CD14-positive monocyte (primary cell): Measurements from ENCODE around the gene PNPLA7. TPM values are rescaled to one million over a fixed set of nuclear protein-coding genes. Genes with fewer than 3 reads are reported as not detected.

ENCODE experiments used
- DNase-seq, 3 donors: peaks; one replicate each; pipeline ENCODE4 v3.0.0-alpha.2; 2011 to 2022
- H2AFZ ChIP-seq: 2 replicates; pipeline ENCODE4 v1.6.0; 2012; ENCODE audit warnings: mild to moderate bottlenecking, low read depth, low read length, inconsistent platforms; ENCODE audit not compliant: insufficient read depth, poor library complexity, severe bottlenecking
- H3K27ac ChIP-seq, 2 donors: 1 replicate in 1 of 2; 2 replicates in 1 of 2; pipeline ENCODE4 v1.5.1; 2012 to 2013; ENCODE audit warnings: low read length in 2 of 2, control low read depth in 1 of 2, inconsistent platforms in 1 of 2, low read depth in 1 of 2, mild to moderate bottlenecking in 1 of 2
- H3K27me3 ChIP-seq, 2 donors: one replicate each; pipeline versions ENCODE4 v1.6.0 to v1.6.1; 2011 to 2013; ENCODE audit warnings: low read length in 2 of 2; ENCODE audit not compliant: control insufficient read depth in 2 of 2, insufficient read depth in 2 of 2
- H3K36me3 ChIP-seq, 2 donors: replicated peaks in 1 of 2; 1 replicate in 1 of 2; 2 replicates in 1 of 2; pipeline versions ENCODE4 v1.5.1 to v1.6.1; 2012 to 2013; ENCODE audit warnings: low read length in 2 of 2, control low read depth in 1 of 2, inconsistent platforms in 1 of 2, mild to moderate bottlenecking in 1 of 2; ENCODE audit not compliant: insufficient read depth in 2 of 2, control insufficient read depth in 1 of 2
- H3K4me1 ChIP-seq, 2 donors: 1 replicate in 1 of 2; 2 replicates in 1 of 2; pipeline versions ENCODE4 v1.5.1 to v1.6.1; 2012 to 2013; ENCODE audit warnings: low read length in 2 of 2, control low read depth in 1 of 2, inconsistent platforms in 1 of 2, mild to moderate bottlenecking in 1 of 2, moderate library complexity in 1 of 2; ENCODE audit not compliant: insufficient read depth in 2 of 2, control insufficient read depth in 1 of 2
- H3K4me2 ChIP-seq: replicated peaks from 2 replicates; pipeline ENCODE3; 2012; ENCODE audit warnings: low read length, moderate library complexity, mild to moderate bottlenecking; ENCODE audit not compliant: poor library complexity, severe bottlenecking; ENCODE audit errors: extremely low read depth
- H3K4me3 ChIP-seq, 3 experiments: fragments of 200-600 bp in 1 of 3; sonication (generic) in 1 of 3; replicated peaks in 1 of 3; 1 replicate in 2 of 3; 2 replicates in 1 of 3; pipeline ENCODE4 v1.5.1; 2011 to 2013; ENCODE audit warnings: low read length in 3 of 3, mild to moderate bottlenecking in 3 of 3, control low read depth in 2 of 3, low read depth in 2 of 3, inconsistent platforms in 1 of 3, moderate library complexity in 1 of 3
- H3K79me2 ChIP-seq: 2 replicates; pipeline ENCODE4 v1.6.0; 2012; ENCODE audit warnings: mild to moderate bottlenecking, control low read depth, inconsistent platforms, low read length, moderate library complexity; ENCODE audit not compliant: insufficient read depth
- H3K9ac ChIP-seq: 2 replicates; pipeline ENCODE4 v1.6.0; 2017; ENCODE audit warnings: low read length, mild to moderate bottlenecking; ENCODE audit not compliant: insufficient read depth, poor library complexity, severe bottlenecking
- H3K9me3 ChIP-seq, 2 donors: replicated peaks in 1 of 2; 1 replicate in 1 of 2; 2 replicates in 1 of 2; pipeline versions ENCODE4 v1.5.1 to v1.6.1; 2012 to 2013; ENCODE audit warnings: low read length in 2 of 2, control low read depth in 1 of 2; ENCODE audit not compliant: control insufficient read depth in 1 of 2, insufficient read depth in 1 of 2
- H4K20me1 ChIP-seq: 2 replicates; pipeline ENCODE4 v1.6.0; 2012; ENCODE audit warnings: mild to moderate bottlenecking, low read length, control low read depth, moderate library complexity; ENCODE audit not compliant: insufficient read depth
- H3K27ac Mint-ChIP-seq, 7 donors: one replicate each; pipeline ENCODE4 v1.8.0; 2020; ENCODE audit warnings: mild to moderate bottlenecking in 7 of 7, mixed read lengths in 7 of 7, moderate library complexity in 6 of 7, inconsistent platforms in 2 of 7
- H3K27me3 Mint-ChIP-seq, 3 donors: one replicate each; pipeline ENCODE4 v1.8.0; 2021 to 2022; ENCODE audit warnings: low read depth in 3 of 3, mild to moderate bottlenecking in 3 of 3, mixed read lengths in 3 of 3, moderate library complexity in 3 of 3, inconsistent platforms in 1 of 3
- H3K36me3 Mint-ChIP-seq, 2 donors: one replicate each; pipeline ENCODE4 v1.8.0; 2020; ENCODE audit warnings: mixed read lengths in 2 of 2, inconsistent platforms in 1 of 2, mild to moderate bottlenecking in 1 of 2
- H3K4me1 Mint-ChIP-seq: one replicate; pipeline ENCODE4 v1.8.0; 2020; ENCODE audit warnings: mild to moderate bottlenecking, mixed read lengths
- H3K4me3 Mint-ChIP-seq, 2 donors: one replicate each; pipeline ENCODE4 v1.8.0; 2020; ENCODE audit warnings: mild to moderate bottlenecking in 2 of 2, mixed read lengths in 2 of 2, moderate library complexity in 1 of 2
- H3K9me3 Mint-ChIP-seq, 7 donors: one replicate each; pipeline ENCODE4 v1.8.0; 2020 to 2022; ENCODE audit warnings: mixed read lengths in 7 of 7, mild to moderate bottlenecking in 6 of 7, moderate library complexity in 6 of 7, inconsistent platforms in 2 of 7
- CTCF ChIP-seq: fragments of 200-600 bp; IDR thresholded peaks from one replicate; pipeline ENCODE4 v1.8.0; 2022; ENCODE audit warnings: antibody characterized with exemption, mild to moderate bottlenecking
- WGBS: methylation state at CpG from one replicate; pipeline ENCODE4 v1.1.5; 2013; ENCODE audit warnings: missing lambda C conversion rate; ENCODE audit not compliant: insufficient coverage; 5-methylcytosine and 5-hydroxymethylcytosine counted together
- intact Hi-C, 2 donors: fragments of 100-400 bp; cut with micrococcal nuclease; formaldehyde crosslinking; loops; one replicate each; pipeline versions ENCODE4 v1.15.0 to v1.15.1; 2023
- polyA plus RNA-seq, 3 donors: library from polyadenylated mRNA; depleted of rRNA in 1 of 3; unstranded in 2 of 3; stranded (reverse) in 1 of 3; fragments of 300-500 nt in 2 of 3; fragments of >200 nt in 1 of 3; fragmentation: Illumina TruSeq in 2 of 3; gene quantifications; 1 replicate in 2 of 3; 2 replicates in 1 of 3; pipeline ENCODE4 v1.2.3, GENCODE V29; 2012 to 2021

The PNPLA7 gene
- polyA plus RNA-seq, 3 donors = 0.10 to 1.1 (median 0.14) TPM

DNA sequence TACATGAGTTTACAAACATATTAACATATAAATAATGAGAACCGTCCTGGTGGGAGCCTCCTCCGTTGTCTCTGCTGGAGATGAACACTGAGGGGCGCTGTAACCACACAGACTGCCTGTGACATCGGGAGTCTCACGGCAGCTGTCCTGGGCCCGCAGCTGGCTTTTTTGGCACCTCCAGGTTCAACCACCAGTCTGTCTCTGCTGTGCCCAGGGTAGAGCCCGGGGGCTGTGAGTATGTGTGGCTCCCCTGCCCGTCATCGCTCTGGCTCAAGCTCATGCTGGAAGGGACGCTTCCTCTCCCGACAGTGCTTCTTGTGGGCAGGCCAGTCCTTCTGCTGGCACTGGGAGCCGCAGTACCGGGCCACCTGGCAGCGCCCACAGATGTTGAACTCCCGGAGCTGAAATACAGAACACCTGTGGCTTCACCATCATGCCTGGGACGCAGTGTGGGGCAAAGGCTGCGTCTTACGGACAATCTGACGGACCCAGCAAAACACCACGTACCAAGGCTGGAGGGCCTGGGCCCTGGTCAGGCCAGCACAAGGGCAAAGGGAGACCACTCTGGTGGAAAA, 32.2 kb upstream of the PNPLA7 start:
- Mint-ChIP-seq H3K27ac (peak overlapping the region in 2 of 7 donors; percentile 42 to 55), H3K9me3 (no peaks in the 10 kb centered on the region), H3K36me3 (peaks cover 39 to 50% of the 10 kb centered on the region in 2 donors), H3K27me3 (peaks cover 0 to 2% (median 0%) of the 10 kb centered on the region in 3 donors), H3K4me1 (peaks cover 15% of the 10 kb centered on the region), H3K4me3 (no peak overlapping the region)
- WGBS = 91% methylated on average over 20 of the region's 20 CpGs
- Histone ChIP-seq H3K4me1 (peaks cover 15 to 17% of the 10 kb centered on the region in 2 donors), H3K27me3 (no peaks in the 10 kb centered on the region), H2AFZ (no peak overlapping the region), H3K4me3 (no peak overlapping the region), H3K36me3 (peaks cover 23 to 41% of the 10 kb centered on the region in 2 donors), H3K9me3 (no peaks in the 10 kb centered on the region), H3K4me2 (no peak overlapping the region), H4K20me1 (peaks cover 6% of the 10 kb centered on the region), H3K9ac (no peak overlapping the region), H3K27ac (no peak overlapping the region), H3K79me2 (peaks cover 10% of the 10 kb centered on the region)
- DNase-seq = no peak
- intact Hi-C loops = no loop called here
- peak; percentile 53 for TF ChIP-seq CTCF

- no peak overlapping the region for H2AFZ ChIP-seq
- Mint-ChIP-seq H3K36me3 (peaks cover 31 to 42% of the 10 kb centered on the region in 2 donors), H3K9me3 (no peaks in the 10 kb centered on the region), H3K4me1 (peaks cover 23% of the 10 kb centered on the region), H3K27me3 (peaks cover 0 to 2% (median 0%) of the 10 kb centered on the region in 3 donors), H3K27ac (peak overlapping the region in 1 of 7 donors; percentile 55), H3K4me3 (no peak overlapping the region)
- H4K20me1 ChIP-seq = peaks cover 10% of the 10 kb centered on the region
- 93% methylated on average over 11 of the region's 22 CpGs for WGBS
- no peak overlapping the region for H3K9ac ChIP-seq
- peaks cover 17 to 23% of the 10 kb centered on the region in 2 donors for H3K4me1 ChIP-seq
- peaks cover 15 to 34% of the 10 kb centered on the region in 2 donors for H3K36me3 ChIP-seq
- intact Hi-C loops = no loop called here
- no peaks in the 10 kb centered on the region for H3K9me3 ChIP-seq
- H3K27me3 ChIP-seq = no peaks in the 10 kb centered on the region
- peaks cover 17% of the 10 kb centered on the region for H3K79me2 ChIP-seq
- no peak for DNase-seq
- no peak overlapping the region for H3K4me2 ChIP-seq
- no peak overlapping the region for H3K4me3 ChIP-seq
- no peak overlapping the region for H3K27ac ChIP-seq
- no peak for TF ChIP-seq CTCF
Measured at GRCh38 chr9:137581361-137582285, 31.4 kb upstream of the PNPLA7 start.
